HEK293 (cell line): Measurements from ENCODE around the gene OPN1LW.
A peak's percentile ranks its signal among the peaks of the same experiment; 100 is the strongest.

Source experiments
- CTCF ChIA-PET: fragments of 350-600 bp; formaldehyde crosslinking; extraction: SDS; loops from one replicate; lab custom pipeline; 2021; ENCODE audit warnings: antibody characterized with exemption; lab: Yijun Ruan, JAX
- POLR2A ChIA-PET: fragments of 300-600 bp; formaldehyde crosslinking; extraction: SDS; loops from one replicate; lab custom pipeline; 2020; ENCODE audit warnings: antibody characterized with exemption, inconsistent platforms; lab: Yijun Ruan, JAX
- H3K27ac ChIP-seq: fragments of 200-500 bp; sonication (Bioruptor generic); 2 replicates; pipeline ENCODE4 v1.5.1; 2014; ENCODE audit warnings: low read depth, low read length, control low read depth, inconsistent platforms; ENCODE audit errors: extremely low read depth
- H3K36me3 ChIP-seq, 2 experiments: fragments of 200-500 bp in 1 of 2; sonication (Bioruptor generic) in 1 of 2; 1 replicate in 1 of 2; 2 replicates in 1 of 2; pipeline ENCODE4 v1.5.1; 2014 to 2017; ENCODE audit warnings: inconsistent platforms in 2 of 2, low read length in 2 of 2; ENCODE audit not compliant: control insufficient read depth in 2 of 2, insufficient read depth in 1 of 2
- H3K4me1 ChIP-seq: fragments of 200-500 bp; sonication (Bioruptor generic); 2 replicates; pipeline ENCODE4 v1.5.1; 2014; ENCODE audit warnings: mild to moderate bottlenecking, low read length, inconsistent platforms; ENCODE audit not compliant: control insufficient read depth, insufficient read depth
- H3K4me3 ChIP-seq: 2 replicates; pipeline ENCODE4 v1.5.1; 2011; ENCODE audit warnings: low read depth, mild to moderate bottlenecking, control low read depth, low read length, moderate library complexity
- H3K9me3 ChIP-seq: fragments of 200-500 bp; sonication (Bioruptor generic); 2 replicates; pipeline ENCODE4 v1.5.1; 2014; ENCODE audit warnings: low read depth, low read length, inconsistent platforms; ENCODE audit not compliant: control insufficient read depth, insufficient read depth
- GLI2 ChIP-seq: fragments of 450-650 bp; formaldehyde crosslinking; IDR thresholded peaks from 2 replicates; pipeline ENCODE4; 2017; ENCODE audit warnings: missing biosample characterization, missing genetic modification characterization, low read depth, borderline replicate concordance
- GLIS2 ChIP-seq: fragments of 450-650 bp; formaldehyde crosslinking; IDR thresholded peaks from 2 replicates; pipeline ENCODE4 v1.5.1; 2016; ENCODE audit warnings: missing biosample characterization, missing genetic modification characterization
- IKZF3 ChIP-seq: fragments of 450-650 bp; IDR thresholded peaks from 2 replicates; pipeline ENCODE4 v1.5.0; 2018; ENCODE audit warnings: missing biosample characterization, mild to moderate bottlenecking, missing genetic modification characterization, moderate library complexity
- INSM2 ChIP-seq: fragments of 450-650 bp; formaldehyde crosslinking; IDR thresholded peaks from 2 replicates; pipeline ENCODE4 v1.5.1; 2016; ENCODE audit warnings: missing biosample characterization, missing genetic modification characterization
- OSR2 ChIP-seq: fragments of 450-650 bp; formaldehyde crosslinking; IDR thresholded peaks from 2 replicates; pipeline ENCODE4 v1.5.1; 2016; ENCODE audit warnings: missing biosample characterization, missing genetic modification characterization
- ZBTB10 ChIP-seq: fragments of 450-650 bp; formaldehyde crosslinking; IDR thresholded peaks from 2 replicates; pipeline ENCODE4 v1.5.1; 2016; ENCODE audit warnings: missing biosample characterization, missing genetic modification characterization
- ZBTB21 ChIP-seq: fragments of 450-650 bp; formaldehyde crosslinking; IDR thresholded peaks from 2 replicates; pipeline ENCODE4 v1.5.1; 2017; ENCODE audit warnings: missing biosample characterization, missing genetic modification characterization
- ZNF121 ChIP-seq: fragments of 450-650 bp; formaldehyde crosslinking; IDR thresholded peaks from 2 replicates; pipeline ENCODE4 v1.5.1; 2016; ENCODE audit warnings: missing biosample characterization, missing genetic modification characterization
- ZNF133 ChIP-seq: fragments of 450-650 bp; formaldehyde crosslinking; IDR thresholded peaks from 2 replicates; pipeline ENCODE4 v1.5.1; 2016; ENCODE audit warnings: missing biosample characterization, missing genetic modification characterization
- ZNF214 ChIP-seq: fragments of 450-650 bp; formaldehyde crosslinking; IDR thresholded peaks from 2 replicates; pipeline ENCODE4 v1.5.1; 2017; ENCODE audit warnings: missing biosample characterization, mild to moderate bottlenecking, missing genetic modification characterization, borderline replicate concordance
- ZNF24 ChIP-seq: fragments of 450-650 bp; formaldehyde crosslinking; IDR thresholded peaks from 2 replicates; pipeline ENCODE4 v1.5.1; 2016; ENCODE audit warnings: missing biosample characterization, missing genetic modification characterization
- ZNF292 ChIP-seq: fragments of 450-650 bp; formaldehyde crosslinking; IDR thresholded peaks from 2 replicates; pipeline ENCODE4 v1.5.1; 2016; ENCODE audit warnings: low read depth, missing biosample characterization, missing genetic modification characterization, borderline replicate concordance
- ZNF544 ChIP-seq: fragments of 450-650 bp; formaldehyde crosslinking; IDR thresholded peaks from 2 replicates; pipeline ENCODE4 v1.5.0; 2017; ENCODE audit warnings: missing biosample characterization, missing genetic modification characterization
- ZNF549 ChIP-seq: fragments of 450-650 bp; IDR thresholded peaks from 2 replicates; pipeline ENCODE4 v1.5.1; 2018; ENCODE audit warnings: missing biosample characterization, missing genetic modification characterization, mild to moderate bottlenecking, inconsistent platforms, moderate library complexity
- ZNF560 ChIP-seq: fragments of 450-650 bp; formaldehyde crosslinking; IDR thresholded peaks from 2 replicates; pipeline ENCODE4 v1.5.1; 2017; ENCODE audit warnings: missing biosample characterization, missing genetic modification characterization, borderline replicate concordance
- ZNF571 ChIP-seq: fragments of 450-650 bp; formaldehyde crosslinking; IDR thresholded peaks from 2 replicates; pipeline ENCODE4 v1.5.0; 2017; ENCODE audit warnings: missing biosample characterization, missing genetic modification characterization
- ZNF580 ChIP-seq: fragments of 450-650 bp; formaldehyde crosslinking; IDR thresholded peaks from 2 replicates; pipeline ENCODE4 v1.5.1; 2016; ENCODE audit warnings: missing biosample characterization, missing genetic modification characterization
- ZNF600 ChIP-seq: fragments of 450-650 bp; formaldehyde crosslinking; IDR thresholded peaks from 2 replicates; pipeline ENCODE4 v1.5.1; 2016; ENCODE audit warnings: missing biosample characterization, missing genetic modification characterization
- ZNF623 ChIP-seq: fragments of 450-650 bp; formaldehyde crosslinking; IDR thresholded peaks from 2 replicates; pipeline ENCODE4 v1.5.1; 2016; ENCODE audit warnings: missing biosample characterization, missing genetic modification characterization
- ZNF658 ChIP-seq: fragments of 450-650 bp; formaldehyde crosslinking; IDR thresholded peaks from 2 replicates; pipeline ENCODE4; 2016; ENCODE audit warnings: missing biosample characterization, missing genetic modification characterization
- ZNF704 ChIP-seq: fragments of 450-650 bp; formaldehyde crosslinking; IDR thresholded peaks from 2 replicates; pipeline ENCODE4 v1.5.1; 2016; ENCODE audit warnings: missing biosample characterization, missing genetic modification characterization
- ZNF837 ChIP-seq: fragments of 450-650 bp; formaldehyde crosslinking; IDR thresholded peaks from 2 replicates; pipeline ENCODE4 v1.5.1; 2016; ENCODE audit warnings: missing biosample characterization, missing genetic modification characterization
- ZSCAN5A ChIP-seq: fragments of 450-650 bp; formaldehyde crosslinking; IDR thresholded peaks from 2 replicates; pipeline ENCODE4 v1.5.1; 2016; ENCODE audit warnings: missing biosample characterization, missing genetic modification characterization
- TF ChIP-seq, protein P1 (sequence below): fragments of 450-650 bp; formaldehyde crosslinking; IDR thresholded peaks from 2 replicates; pipeline ENCODE4 v1.5.1; 2016; ENCODE audit warnings: missing biosample characterization, missing genetic modification characterization

OPN1LW gene

DNA sequence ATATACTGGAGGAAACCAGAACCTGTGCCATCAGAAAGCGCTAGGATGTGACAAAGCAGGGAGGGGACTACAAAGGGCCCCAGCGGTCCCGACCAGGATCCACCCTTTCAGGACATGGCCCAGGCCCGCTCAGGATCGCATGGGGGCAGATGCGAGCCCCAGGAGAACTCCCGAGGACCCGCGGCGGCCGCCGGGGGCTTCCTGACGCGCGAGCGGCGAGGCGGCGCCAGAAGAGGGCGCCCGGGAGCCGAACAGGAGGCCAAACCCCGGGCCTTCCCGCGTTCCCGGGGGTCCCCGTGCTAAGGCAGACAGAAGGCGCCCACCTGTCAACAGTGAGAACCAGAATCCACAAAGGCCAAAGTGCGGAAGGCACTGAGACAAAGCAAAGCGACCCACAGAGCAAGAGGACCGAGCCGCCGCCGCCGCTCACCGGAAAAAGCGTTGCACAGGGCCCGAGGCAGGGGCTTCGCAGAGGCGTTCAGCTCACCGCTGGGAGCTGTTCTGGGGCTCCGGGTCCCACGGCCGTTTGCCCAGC is 7.3 kb upstream of the OPN1LW start (continued):
- TF ChIP-seq GLI2 (tag by site-specific recombination) (no peak), IKZF3 (tag by site-specific recombination) (0 out of 2 replicates have a peak, but pooled peaks have one; percentile 12), ZNF580 (tag by site-specific recombination) (no peak), GLIS2 (tag by site-specific recombination) (peak; percentile 79), ZBTB21 (no peak), ZNF600 (tag by site-specific recombination) (peak; percentile 38; the same call in 1 of the 2 replicates), ZNF571 (tag by site-specific recombination) (no peak)
- TF ChIP-seq, protein P1, sequence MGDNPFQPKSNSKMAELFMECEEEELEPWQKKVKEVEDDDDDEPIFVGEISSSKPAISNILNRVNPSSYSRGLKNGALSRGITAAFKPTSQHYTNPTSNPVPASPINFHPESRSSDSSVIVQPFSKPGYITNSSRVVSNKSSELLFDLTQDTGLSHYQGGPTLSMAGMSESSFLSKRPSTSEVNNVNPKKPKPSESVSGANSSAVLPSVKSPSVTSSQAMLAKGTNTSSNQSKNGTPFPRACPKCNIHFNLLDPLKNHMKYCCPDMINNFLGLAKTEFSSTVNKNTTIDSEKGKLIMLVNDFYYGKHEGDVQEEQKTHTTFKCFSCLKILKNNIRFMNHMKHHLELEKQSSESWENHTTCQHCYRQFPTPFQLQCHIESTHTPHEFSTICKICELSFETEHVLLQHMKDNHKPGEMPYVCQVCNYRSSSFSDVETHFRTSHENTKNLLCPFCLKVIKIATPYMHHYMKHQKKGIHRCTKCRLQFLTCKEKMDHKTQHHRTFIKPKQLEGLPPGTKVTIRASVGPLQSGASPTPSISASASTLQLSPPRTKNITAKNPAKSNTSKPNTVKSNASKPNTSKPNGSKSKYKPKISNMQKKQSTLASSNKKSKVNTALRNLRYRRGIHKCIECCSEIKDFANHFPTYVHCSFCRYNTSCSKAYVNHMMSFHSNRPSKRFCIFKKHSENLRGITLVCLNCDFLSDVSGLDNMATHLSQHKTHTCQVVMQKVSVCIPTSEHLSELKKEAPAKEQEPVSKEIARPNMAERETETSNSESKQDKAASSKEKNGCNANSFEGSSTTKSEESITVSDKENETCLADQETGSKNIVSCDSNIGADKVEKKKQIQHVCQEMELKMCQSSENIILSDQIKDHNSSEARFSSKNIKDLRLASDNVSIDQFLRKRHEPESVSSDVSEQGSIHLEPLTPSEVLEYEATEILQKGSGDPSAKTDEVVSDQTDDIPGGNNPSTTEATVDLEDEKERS: no peak

DNA sequence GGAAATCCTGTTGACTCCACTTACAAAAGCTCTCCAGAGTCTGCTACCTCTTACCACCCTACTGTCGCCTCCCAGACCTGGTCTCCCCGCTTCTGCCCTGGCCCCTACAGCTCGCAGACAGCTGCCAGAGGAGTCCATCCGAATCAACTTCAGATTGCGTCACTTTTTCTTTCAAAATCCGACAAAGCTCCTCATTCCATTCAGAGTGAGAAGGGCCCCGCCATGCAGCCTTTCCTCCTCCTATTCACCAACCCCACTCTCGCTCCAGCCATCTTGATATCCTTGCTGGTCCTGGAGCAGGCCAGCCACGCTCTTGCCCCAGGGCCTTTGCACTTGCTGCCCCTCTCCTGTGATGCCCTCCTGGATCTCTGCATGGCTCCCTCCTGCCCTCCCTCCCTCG is 5.2 kb upstream of the OPN1LW start:
- CTCF ChIA-PET: interaction anchor here (1.8 kb wide), 1 partner anchor 169 kb away, joined by 10 read pairs; no protein-coding TSS in a partner anchor
- Histone ChIP-seq H3K4me3 (no peak overlapping the region), H3K36me3 (no peaks in the 10 kb centered on the region), H3K9me3 (no peaks in the 10 kb centered on the region), H3K4me1 (no peaks in the 10 kb centered on the region), H3K27ac (no peak overlapping the region)
- TF ChIP-seq IKZF3 (tag by site-specific recombination) (no peak), ZNF623 (tag by site-specific recombination) (peak; percentile 92)
- POLR2A ChIA-PET: no interaction called here

DNA sequence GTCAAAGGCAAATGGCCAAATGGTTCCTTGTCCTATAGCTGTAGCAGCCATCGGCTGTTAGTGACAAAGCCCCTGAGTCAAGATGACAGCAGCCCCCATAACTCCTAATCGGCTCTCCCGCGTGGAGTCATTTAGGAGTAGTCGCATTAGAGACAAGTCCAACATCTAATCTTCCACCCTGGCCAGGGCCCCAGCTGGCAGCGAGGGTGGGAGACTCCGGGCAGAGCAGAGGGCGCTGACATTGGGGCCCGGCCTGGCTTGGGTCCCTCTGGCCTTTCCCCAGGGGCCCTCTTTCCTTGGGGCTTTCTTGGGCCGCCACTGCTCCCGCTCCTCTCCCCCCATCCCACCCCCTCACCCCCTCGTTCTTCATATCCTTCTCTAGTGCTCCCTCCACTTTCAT is 3.8 kb upstream of the OPN1LW start:
- CTCF ChIA-PET: interaction anchor here (1.8 kb wide), 1 partner anchor 168 kb away, joined by 10 read pairs; no protein-coding TSS in a partner anchor
- TF ChIP-seq ZNF560 (tag by site-specific recombination) (no peak), ZNF658 (tag by site-specific recombination) (no peak), ZNF292 (tag by site-specific recombination) (no peak), INSM2 (tag by site-specific recombination) (no peak), OSR2 (tag by site-specific recombination) (no peak), ZNF214 (tag by site-specific recombination) (no peak), ZNF704 (tag by site-specific recombination) (no peak), ZNF837 (tag by site-specific recombination) (no peak), ZSCAN5A (tag by site-specific recombination) (no peak), ZNF549 (tag by site-specific recombination) (no peak), ZBTB10 (tag by site-specific recombination) (no peak), ZNF121 (tag by site-specific recombination) (no peak), ZNF544 (tag by site-specific recombination) (no peak), ZNF133 (tag by site-specific recombination) (no peak), ZNF24 (tag by site-specific recombination) (no peak)

More for the DNA sequence above, 3.8 kb upstream of the OPN1LW start:
- Histone ChIP-seq H3K9me3 (no peaks in the 10 kb centered on the region), H3K4me3 (no peak overlapping the region), H3K36me3 (no peaks in the 10 kb centered on the region), H3K27ac (no peak overlapping the region), H3K4me1 (no peaks in the 10 kb centered on the region)
- POLR2A ChIA-PET: no interaction called here
